OCI-LY3 (cell line): ENCODE measurements around the gene LUZP2.

Experiments
- CTCF ChIP-seq: fragments of 200-600, 300-600 bp; sonication (generic); IDR thresholded peaks from 2 replicates; pipeline ENCODE4 v1.5.1; 2014; ENCODE audit warnings: antibody characterized with exemption, low read length, low read depth
- EZH2phosphoT487 ChIP-seq: fragments of 200-600 bp; shearing (Covaris generic); IDR thresholded peaks from 2 replicates; pipeline ENCODE4 v1.6.1; 2018; ENCODE audit warnings: antibody characterized with exemption, mixed run types, low read depth

GRCh38 chr11:25094085-25094802, 597.4 kb downstream of the LUZP2 start:
- TF ChIP-seq EZH2phosphoT487 = no peak
- no peak for TF ChIP-seq CTCF
